GM18511 (cell line): ENCODE data around the gene RANBP3.

Source experiments
- ATAC-seq: cut with Tn5 transposase; IDR thresholded peaks from one replicate; pipeline ENCODE4 v1.9.1; 2021; ENCODE audit warnings: mild to moderate bottlenecking, moderate library complexity; ENCODE audit not compliant: unreplicated experiment

Gene RANBP3

GRCh38 chr19:5910638-5910907, 67.4 kb downstream of the RANBP3 start:
- ATAC-seq: no peak

GRCh38 chr19:5908773-5909442, 69.0 kb downstream of the RANBP3 start:
- no peak for ATAC-seq

DNA sequence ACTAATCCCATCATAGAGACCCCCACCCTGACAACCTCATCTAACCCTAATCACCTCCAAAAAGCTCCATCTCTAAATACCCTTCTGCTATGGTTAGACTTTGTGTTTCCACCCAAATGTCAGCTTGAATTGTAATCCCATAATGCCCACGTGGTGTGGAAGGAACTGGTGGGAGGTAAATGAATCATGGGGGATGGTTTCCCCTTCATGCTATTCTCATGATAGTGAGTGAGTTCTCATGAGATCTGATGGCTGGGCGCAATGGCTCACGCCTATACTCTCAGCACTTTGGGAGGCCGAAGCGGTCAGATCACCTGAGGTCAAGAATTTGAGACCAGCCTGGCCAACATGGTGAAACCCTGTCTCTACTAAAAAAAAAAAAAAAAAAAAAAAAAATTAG, 70.7 kb downstream of the RANBP3 start:
- ATAC-seq: no peak

- no peak for ATAC-seq
Measured at GRCh38 chr19:5905114-5905778, 72.7 kb downstream of the RANBP3 start.

DNA sequence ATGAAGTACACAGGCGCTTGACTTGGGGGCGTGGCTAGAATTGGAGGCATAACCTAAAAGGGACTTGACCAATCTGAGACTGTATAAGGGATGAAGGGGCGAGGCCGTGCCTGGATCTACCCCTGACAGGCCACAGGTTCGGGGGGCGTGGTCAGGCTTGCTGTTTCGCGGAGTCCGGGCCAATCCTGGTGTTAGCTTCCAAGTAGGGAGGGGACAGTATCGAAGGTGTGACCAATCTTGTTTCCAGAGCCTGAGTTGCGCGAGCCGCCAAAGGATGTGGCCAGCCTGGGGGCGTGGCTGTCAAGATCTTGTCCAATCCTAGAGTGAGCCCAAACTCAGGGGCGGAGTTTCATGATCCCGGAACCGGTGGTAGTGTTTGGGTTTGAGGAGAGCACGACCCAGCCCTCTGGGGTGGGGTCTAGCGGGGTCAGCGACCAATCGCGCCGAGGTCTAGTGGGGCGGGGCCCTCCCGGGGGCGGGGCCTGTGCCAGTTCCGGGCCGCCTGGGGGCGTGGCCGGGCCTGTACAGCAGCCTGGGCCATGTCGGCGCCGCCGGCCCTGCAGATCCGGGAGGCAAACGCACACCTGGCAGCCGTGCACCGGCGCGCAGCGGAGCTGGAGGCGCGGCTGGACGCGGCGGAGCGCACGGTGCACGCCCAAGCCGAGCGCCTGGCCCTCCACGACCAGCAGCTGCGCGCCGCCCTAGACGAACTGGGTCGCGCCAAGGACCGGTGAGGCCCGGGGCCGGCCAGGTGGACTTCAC, 73.4 kb downstream of the RANBP3 start, which contains the start of gene VMAC:
TSS of gene VMAC (plus strand) at position 521 of the 762 bp plus-strand sequence. CDS start at position 540, 19 bp downstream.
- ATAC-seq: peak; percentile 82

- peak; percentile 9 for ATAC-seq
Measured at GRCh38 chr19:5903624-5904351, 74.2 kb downstream of the RANBP3 start, which contains the start of gene NDUFA11. Gene NDUFA11 (minus strand): TSS chr19:5903790. CDS start chr19:5903708, 82 bp downstream.

- no peak for ATAC-seq
Measured at GRCh38 chr19:5903056-5903623, 74.8 kb downstream of the RANBP3 start.

DNA sequence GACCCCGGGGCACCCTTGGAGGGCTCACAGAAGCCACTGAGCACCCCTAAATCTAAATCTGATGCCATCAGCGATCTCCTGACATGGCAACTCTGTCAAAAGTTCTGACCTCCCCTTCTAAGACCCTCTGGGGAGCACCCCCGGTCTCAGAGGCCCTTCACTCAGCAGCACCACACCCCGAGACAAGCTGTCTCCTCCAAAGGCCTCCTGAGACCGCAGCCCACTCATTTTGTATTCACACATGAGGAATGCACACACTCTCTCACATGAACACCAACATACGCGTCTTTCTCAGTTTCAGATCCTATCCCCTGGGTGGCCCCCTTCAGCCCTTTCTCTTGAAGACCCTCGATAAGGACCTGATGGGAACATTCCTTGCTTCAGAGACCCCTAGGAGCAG, 77.0 kb downstream of the RANBP3 start:
- ATAC-seq: no peak

- ATAC-seq: no peak
Measured at GRCh38 chr19:5899728-5900526, 78.0 kb downstream of the RANBP3 start.

DNA sequence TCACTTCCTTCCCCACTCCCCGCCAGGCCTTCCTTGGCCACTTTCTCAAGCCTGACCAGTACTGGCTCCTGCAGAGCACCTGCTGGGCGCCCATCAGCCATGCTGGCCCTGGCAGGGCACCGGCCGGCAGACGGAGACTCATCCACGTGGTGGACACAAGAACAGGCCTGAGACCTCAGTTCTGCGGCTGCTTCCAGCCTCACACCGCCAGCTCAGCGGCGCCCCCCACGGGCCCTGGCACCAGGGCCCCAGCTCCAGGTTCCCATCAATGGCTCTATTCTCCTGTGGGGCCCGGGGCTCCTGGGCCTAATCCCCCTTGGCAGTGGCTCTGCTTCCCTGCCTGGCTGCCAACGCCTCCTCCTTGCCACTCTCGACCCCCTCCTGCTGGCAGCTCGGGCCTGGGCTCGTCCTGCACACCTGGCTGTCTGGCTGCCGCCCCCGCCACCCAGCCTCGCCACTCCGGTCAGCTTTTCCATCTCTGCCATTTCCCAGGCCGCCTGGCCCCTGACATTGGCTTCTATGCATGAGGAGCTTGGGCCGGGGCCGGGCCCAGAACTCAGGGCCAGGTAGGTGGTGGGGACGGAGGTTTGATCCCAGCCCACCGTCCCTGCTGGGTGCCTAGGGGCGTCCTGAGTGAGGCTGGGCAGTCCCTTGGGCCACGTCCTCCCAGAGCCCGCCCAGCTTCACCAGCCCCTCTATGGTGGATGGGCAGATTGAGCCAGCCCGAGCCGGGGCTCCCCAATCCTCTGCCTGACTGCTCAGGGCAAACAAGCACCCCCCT, 80.6 kb downstream of the RANBP3 start:
- ATAC-seq: no peak

DNA sequence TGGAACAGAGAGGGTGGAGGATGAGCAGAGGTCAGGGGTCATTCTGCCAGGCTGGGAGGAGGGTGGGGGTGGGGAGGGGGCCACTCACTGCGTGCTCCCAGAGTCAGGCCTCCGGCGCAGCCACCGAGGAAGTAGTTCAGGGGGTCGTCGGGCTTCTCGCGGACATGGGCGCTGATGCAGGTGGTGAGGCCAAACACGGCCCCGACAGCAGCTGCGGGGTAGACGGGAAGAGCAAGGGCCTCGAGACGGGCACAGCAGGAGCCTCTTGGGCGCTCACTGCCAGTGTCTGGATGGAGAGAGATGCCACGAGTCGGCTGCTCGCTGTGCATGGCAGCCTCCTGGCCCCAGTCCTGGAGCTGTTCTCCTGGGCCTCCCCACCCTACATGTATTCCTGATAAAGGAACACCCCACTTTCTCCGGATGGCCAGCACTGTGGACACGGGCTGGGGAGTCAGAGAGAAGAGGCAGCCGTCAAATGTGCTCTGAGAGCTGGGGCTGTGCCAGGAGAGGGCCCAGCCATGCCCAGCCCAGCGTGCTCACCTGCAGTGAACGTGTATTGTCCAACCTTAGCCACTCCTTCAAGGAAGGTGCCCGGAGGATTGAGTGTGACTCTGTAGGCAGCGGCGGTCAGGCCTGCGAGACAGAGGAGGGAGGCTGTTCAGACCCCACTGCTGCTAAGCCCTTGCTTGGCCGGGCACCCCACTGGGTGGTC, 81.4 kb downstream of the RANBP3 start:
- ATAC-seq: no peak

DNA sequence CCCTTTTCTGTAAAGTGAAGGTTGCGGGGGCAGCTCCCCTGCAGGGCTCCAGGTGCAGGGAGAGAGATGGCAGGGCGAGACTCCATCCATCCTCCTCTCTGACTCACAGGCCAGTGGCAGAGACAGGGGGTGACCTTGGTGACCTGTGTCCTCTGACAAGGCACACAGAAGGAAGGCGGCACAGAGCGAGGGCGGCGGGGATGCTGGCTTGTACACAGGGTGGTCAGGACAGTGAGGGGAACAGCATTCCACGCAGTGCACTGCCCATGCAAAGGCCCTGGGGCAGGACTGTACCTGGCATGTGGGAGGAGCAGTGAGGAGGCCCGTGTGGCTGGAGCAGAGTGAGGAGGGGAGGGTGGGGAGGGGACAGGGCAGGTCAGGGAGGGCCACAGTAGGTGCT, 82.0 kb downstream of the RANBP3 start:
- no peak for ATAC-seq

DNA sequence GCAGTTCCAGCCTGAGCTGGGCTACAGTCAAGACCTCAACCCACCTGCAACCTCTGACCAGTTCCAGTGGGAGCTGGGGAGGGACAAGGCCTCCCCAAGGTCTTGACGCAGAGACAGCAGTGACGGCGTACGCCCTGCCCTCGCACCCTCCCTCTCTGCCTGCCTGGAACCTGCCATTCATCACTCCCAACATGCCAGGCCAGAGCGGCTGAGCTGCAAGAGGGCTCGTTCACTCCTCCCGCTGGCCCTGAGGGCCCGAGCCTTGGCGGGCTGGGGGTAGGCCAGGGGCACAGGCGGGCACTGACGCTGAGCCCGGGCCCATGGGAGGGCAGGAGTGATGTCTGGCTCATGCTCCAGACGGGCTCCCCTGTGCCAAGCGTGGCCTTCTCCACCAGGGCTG, 82.5 kb downstream of the RANBP3 start:
- no peak for ATAC-seq

GRCh38 chr19:5894704-5895349, 83.1 kb downstream of the RANBP3 start:
- ATAC-seq: no peak

DNA sequence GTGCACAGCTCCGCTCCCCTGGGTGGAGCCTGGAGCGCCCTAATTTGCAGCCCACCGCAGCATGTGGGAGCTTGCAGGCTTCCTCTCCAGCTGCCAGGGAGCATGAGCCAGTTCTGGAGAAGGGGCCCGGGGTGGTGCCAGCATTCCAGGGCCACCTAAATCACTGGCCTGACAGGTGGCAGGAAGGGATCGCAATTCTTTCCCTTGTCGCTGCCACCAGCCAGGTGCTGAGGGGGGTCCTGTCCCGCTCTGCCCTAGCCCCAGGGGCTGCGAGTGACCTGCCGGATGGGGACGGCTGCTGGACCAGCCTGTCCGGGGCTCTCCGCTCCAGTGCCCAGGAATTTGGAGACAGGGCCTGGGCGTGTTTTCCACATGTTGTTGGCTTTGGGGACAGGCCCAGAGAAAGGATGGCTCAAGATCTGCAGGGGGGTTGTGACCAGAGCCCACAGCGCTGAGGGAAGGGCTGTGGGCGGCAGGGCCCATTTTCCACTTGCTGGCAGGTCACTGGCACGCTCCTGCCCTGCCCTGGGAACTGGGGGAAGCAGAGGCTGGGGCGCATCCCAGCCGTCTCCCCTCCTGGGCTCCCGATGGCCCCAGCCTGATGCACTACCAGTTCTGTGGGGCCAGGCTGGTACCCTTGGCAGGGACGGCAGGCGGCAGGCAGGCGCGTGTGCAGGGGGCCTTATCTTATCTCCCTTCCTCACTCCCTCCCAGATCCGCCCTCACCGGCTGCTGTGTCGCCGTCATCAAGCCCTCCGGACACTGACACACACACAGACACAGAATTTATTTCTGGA, 83.8 kb downstream of the RANBP3 start:
- ATAC-seq: no peak

GRCh38 chr19:5893296-5893903, 84.5 kb downstream of the RANBP3 start:
- ATAC-seq: no peak

DNA sequence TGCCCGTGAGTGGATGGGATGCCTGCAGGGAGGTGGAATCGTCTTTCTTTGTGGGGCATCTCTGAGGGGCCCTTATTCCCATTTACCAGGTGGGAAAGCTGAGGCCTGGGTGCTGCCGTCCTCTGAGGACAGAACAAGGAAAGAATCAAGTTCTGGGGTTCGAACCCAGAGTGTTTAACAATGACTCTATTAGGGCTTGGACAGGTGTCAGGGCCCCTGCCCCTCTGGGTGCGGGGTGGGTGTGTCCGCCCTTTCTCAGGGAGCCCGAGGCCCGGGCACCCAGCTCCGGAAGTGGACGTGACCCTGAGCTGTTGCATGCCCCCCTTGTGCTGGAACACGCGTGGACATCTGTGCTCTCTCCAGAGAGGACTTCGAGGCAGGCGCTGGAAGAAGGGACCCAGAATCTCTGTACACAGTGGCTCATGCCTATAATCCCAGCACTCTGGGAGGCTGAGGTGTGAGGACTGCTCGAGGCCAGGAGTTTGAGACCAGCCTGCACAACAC, 85.1 kb downstream of the RANBP3 start:
- ATAC-seq: no peak
